Endodermal cell (in vitro differentiated cells): ENCODE data around the gene YIPF1. TPM values are rescaled to one million over a fixed set of nuclear protein-coding genes. Genes with fewer than 3 reads are reported as not detected.

Experiments
- DNase-seq: peaks from one replicate; pipeline ENCODE4 v3.0.0-alpha.2; 2017
- H3K27ac ChIP-seq: 2 replicates; pipeline ENCODE4 v1.5.1; 2013; ENCODE audit warnings: mild to moderate bottlenecking, low read depth, low read length, moderate library complexity
- H3K27me3 ChIP-seq: 2 replicates; pipeline ENCODE4 v1.6.1; 2013; ENCODE audit warnings: mild to moderate bottlenecking, low read length, moderate library complexity; ENCODE audit not compliant: insufficient read depth, control insufficient read depth, poor library complexity, severe bottlenecking
- H3K36me3 ChIP-seq: 2 replicates; pipeline ENCODE4 v1.7.0; 2013; ENCODE audit warnings: mild to moderate bottlenecking, low read length, moderate library complexity; ENCODE audit not compliant: control insufficient read depth, insufficient read depth
- H3K4me1 ChIP-seq: one replicate; pipeline ENCODE4 v1.7.0; 2013; ENCODE audit warnings: low read length; ENCODE audit not compliant: control insufficient read depth, insufficient read depth
- H3K4me3 ChIP-seq: 2 replicates; pipeline ENCODE4 v1.5.1; 2013; ENCODE audit warnings: mild to moderate bottlenecking, low read length, moderate library complexity
- H3K9ac ChIP-seq: 2 replicates; pipeline ENCODE4 v1.6.1; 2013; ENCODE audit warnings: mild to moderate bottlenecking, low read length, moderate library complexity; ENCODE audit not compliant: poor library complexity, severe bottlenecking; ENCODE audit errors: extremely low read depth
- H3K9me3 ChIP-seq: 2 replicates; pipeline ENCODE4 v1.6.1; 2013; ENCODE audit warnings: mild to moderate bottlenecking, low read length, moderate library complexity; ENCODE audit not compliant: control insufficient read depth
- H3K27ac Mint-ChIP-seq: 2 replicates; pipeline ENCODE4 v1.8.0; 2020; ENCODE audit warnings: mixed read lengths
- H3K27me3 Mint-ChIP-seq: 2 replicates; pipeline ENCODE4 v1.8.0; 2021; ENCODE audit warnings: mild to moderate bottlenecking, mixed read lengths; ENCODE audit not compliant: insufficient read depth
- H3K36me3 Mint-ChIP-seq: 2 replicates; pipeline ENCODE4 v1.8.0; 2020; ENCODE audit warnings: low read depth, mixed read lengths
- H3K4me1 Mint-ChIP-seq: 2 replicates; pipeline ENCODE4 v1.8.0; 2020; ENCODE audit warnings: mixed read lengths
- H3K4me3 Mint-ChIP-seq: 2 replicates; pipeline ENCODE4 v1.8.0; 2020; ENCODE audit warnings: mild to moderate bottlenecking, moderate library complexity, mixed read lengths
- H3K9me3 Mint-ChIP-seq: 2 replicates; pipeline ENCODE4 v1.8.0; 2020; ENCODE audit warnings: mild to moderate bottlenecking, mixed read lengths
- WGBS, 2 experiments: methylation state at CpG; one replicate each; pipeline versions ENCODE4 v1.1.5 to v1.1.7; 2013; ENCODE audit warnings: missing lambda C conversion rate in 2 of 2, mixed read lengths in 1 of 2; ENCODE audit not compliant: insufficient coverage in 1 of 2, insufficient read length in 1 of 2; 5-methylcytosine and 5-hydroxymethylcytosine counted together
- total RNA-seq, 2 donors: library from RNA; stranded (reverse); fragmentation: NEBNext Ultra II Directional in 1 of 2; extraction: Animal tissue kit (Norgen Biotek cat#: 25700) in 1 of 2; gene quantifications; 2 replicates in 1 of 2; 3 replicates in 1 of 2; pipeline ENCODE4 v1.2.1, GENCODE V29; 2021
- TF ChIP-seq, protein P1 (sequence below): fragments of 200-600 bp; sonication (generic); conservative IDR thresholded peaks from 2 replicates; pipeline ENCODE4 v1.5.0; 2021; ENCODE audit warnings: antibody characterized with exemption, mild to moderate bottlenecking

The YIPF1 gene
- total RNA-seq, 2 donors from 2014 or later, result 32.7 to 32.8 TPM

DNA sequence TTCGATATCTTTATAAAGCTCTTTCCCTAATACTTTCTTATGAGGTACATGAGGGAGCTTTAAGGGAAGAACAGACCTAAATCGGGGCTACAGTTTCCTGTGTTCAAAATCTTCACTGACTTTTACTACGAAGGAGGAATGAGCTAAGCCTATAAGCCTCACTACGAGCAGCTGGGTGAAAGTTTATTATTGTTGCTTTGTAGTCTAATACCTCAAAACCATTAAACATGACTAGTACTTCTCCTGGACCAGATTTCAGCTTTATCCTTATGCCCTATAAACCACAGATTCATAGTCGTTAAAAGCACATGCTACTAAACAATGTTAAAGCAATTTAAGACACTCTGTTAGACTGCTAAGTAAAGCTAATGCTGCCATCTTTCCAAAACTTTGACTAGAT is 81.7 kb downstream of the YIPF1 start:
- H3K36me3 Mint-ChIP-seq, result peaks cover 65% of the 10 kb centered on the region
- Histone ChIP-seq H3K9me3 (peaks cover 15% of the 10 kb centered on the region), H3K4me3 (no peak overlapping the region), H3K27ac (no peak overlapping the region), H3K4me1 (no peaks in the 10 kb centered on the region), H3K36me3 (peaks cover 79% of the 10 kb centered on the region), H3K27me3 (no peaks in the 10 kb centered on the region), H3K9ac (no peak overlapping the region)
- TF ChIP-seq, protein P1, sequence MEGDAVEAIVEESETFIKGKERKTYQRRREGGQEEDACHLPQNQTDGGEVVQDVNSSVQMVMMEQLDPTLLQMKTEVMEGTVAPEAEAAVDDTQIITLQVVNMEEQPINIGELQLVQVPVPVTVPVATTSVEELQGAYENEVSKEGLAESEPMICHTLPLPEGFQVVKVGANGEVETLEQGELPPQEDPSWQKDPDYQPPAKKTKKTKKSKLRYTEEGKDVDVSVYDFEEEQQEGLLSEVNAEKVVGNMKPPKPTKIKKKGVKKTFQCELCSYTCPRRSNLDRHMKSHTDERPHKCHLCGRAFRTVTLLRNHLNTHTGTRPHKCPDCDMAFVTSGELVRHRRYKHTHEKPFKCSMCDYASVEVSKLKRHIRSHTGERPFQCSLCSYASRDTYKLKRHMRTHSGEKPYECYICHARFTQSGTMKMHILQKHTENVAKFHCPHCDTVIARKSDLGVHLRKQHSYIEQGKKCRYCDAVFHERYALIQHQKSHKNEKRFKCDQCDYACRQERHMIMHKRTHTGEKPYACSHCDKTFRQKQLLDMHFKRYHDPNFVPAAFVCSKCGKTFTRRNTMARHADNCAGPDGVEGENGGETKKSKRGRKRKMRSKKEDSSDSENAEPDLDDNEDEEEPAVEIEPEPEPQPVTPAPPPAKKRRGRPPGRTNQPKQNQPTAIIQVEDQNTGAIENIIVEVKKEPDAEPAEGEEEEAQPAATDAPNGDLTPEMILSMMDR, result no peak
- no peak overlapping the region for H3K4me3 Mint-ChIP-seq
- DNase-seq, result no peak
- no peak overlapping the region for H3K27ac Mint-ChIP-seq
- peaks cover 13% of the 10 kb centered on the region for H3K9me3 Mint-ChIP-seq
- H3K4me1 Mint-ChIP-seq, result peaks cover 9% of the 10 kb centered on the region
- 92 to 94% methylated on average over 4 to 5 of the region's 5 CpGs for WGBS, 2 experiments
- no peaks in the 10 kb centered on the region for H3K27me3 Mint-ChIP-seq

DNA sequence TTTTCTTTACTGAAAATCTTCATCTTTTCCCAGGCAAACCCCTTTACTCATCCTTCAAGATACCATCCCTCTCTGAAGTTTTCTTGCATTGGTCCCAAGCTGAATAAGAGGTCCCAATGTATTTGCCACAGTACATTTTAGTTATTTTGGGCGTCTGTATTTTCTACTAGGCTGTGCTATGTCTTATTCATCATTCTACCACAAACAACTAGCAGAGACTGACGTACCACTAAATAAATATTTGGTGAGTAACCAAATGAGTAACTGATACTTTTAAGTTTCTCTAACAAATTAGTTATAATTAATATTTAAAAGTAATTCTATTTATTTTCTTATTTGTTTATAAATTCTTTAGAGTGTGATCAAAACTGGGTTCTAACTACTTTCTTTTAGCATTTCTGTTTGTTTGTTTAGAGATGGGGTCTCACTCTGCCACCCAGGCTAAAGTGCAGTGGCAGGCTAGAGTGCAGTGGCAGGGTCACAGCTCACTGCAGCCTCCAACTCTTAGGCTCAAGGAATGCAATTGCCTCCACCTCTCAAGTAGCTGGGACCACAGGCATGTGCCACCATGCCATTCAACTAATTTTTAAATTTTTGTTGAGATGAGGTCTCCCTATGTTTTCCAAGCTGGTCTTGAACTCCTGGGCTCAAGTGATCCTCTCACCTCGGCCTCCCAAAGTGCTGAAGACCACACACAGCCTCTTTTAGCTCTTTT is 84.6 kb downstream of the YIPF1 start:
- no peak overlapping the region for H3K27ac ChIP-seq
- H3K27me3 Mint-ChIP-seq, result no peaks in the 10 kb centered on the region
- peaks cover 64% of the 10 kb centered on the region for H3K36me3 Mint-ChIP-seq
- no peaks in the 10 kb centered on the region for H3K4me1 ChIP-seq
- H3K4me3 ChIP-seq, result no peak overlapping the region
- H3K9ac ChIP-seq, result no peak overlapping the region
- H3K27ac Mint-ChIP-seq, result no peak overlapping the region
- H3K27me3 ChIP-seq, result no peaks in the 10 kb centered on the region
- H3K36me3 ChIP-seq, result peaks cover 77% of the 10 kb centered on the region
- H3K4me3 Mint-ChIP-seq, result no peak overlapping the region
- no peaks in the 10 kb centered on the region for H3K9me3 ChIP-seq
- 89 to 93% methylated on average over 1 to 2 of the region's 3 CpGs for WGBS, 2 experiments
- TF ChIP-seq, protein P1, result no peak
- H3K4me1 Mint-ChIP-seq, result no peaks in the 10 kb centered on the region
- DNase-seq, result no peak
- no peaks in the 10 kb centered on the region for H3K9me3 Mint-ChIP-seq

DNA sequence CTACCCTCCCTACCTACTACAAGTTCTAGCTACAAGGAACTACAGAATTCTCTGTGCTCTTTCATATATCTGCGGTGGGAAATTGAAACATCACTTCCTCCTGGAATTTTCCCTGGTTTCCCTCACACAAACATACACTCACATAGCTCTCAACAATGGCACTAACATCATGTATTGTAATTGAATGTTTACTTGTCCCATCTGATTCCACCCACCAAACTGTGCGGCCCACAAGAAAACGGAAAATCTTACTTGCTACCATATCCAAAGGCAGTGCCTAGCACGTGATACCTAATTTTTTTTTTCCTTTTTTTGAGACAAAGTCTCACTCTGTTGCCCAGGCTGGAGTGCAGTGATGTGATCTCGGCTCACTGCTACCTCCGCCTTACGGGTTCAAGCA is 85.4 kb downstream of the YIPF1 start:
- TF ChIP-seq, protein P1, result no peak

More for the DNA sequence above, 85.4 kb downstream of the YIPF1 start:
- no peaks in the 10 kb centered on the region for H3K27me3 ChIP-seq
- no peak overlapping the region for H3K27ac Mint-ChIP-seq
- no peak for DNase-seq
- no peaks in the 10 kb centered on the region for H3K4me1 ChIP-seq
- no peak overlapping the region for H3K4me3 Mint-ChIP-seq
- no peak overlapping the region for H3K4me3 ChIP-seq
- WGBS, 2 experiments, result 92 to 98% methylated on average over 7 of the region's 7 CpGs
- H3K9me3 Mint-ChIP-seq, result no peaks in the 10 kb centered on the region
- peaks cover 80% of the 10 kb centered on the region for H3K36me3 ChIP-seq
- H3K4me1 Mint-ChIP-seq, result no peaks in the 10 kb centered on the region
- H3K27me3 Mint-ChIP-seq, result no peaks in the 10 kb centered on the region
- H3K27ac ChIP-seq, result no peak overlapping the region
- no peak overlapping the region for H3K9ac ChIP-seq
- H3K9me3 ChIP-seq, result no peaks in the 10 kb centered on the region
- H3K36me3 Mint-ChIP-seq, result peaks cover 69% of the 10 kb centered on the region

Other genes starting within 250 kb of the YIPF1 start
- gene GLIS1, start 150.6 kb downstream of the YIPF1 start, total RNA-seq, result 1 to 10 TPM; 2.1 to 3.9 TPM
- 10 to 100 TPM; 32.4 to 38.7 TPM for gene NDC1, start 51.5 kb downstream of the YIPF1 start, total RNA-seq
- not detected for gene DIO1, start 4.4 kb upstream of the YIPF1 start, total RNA-seq
- gene IFT25, start 55.9 kb upstream of the YIPF1 start, total RNA-seq, result 10 to 100 TPM; 34.8 to 56.7 TPM
- gene LRRC42, start 56.6 kb upstream of the YIPF1 start, total RNA-seq, result 10 to 100 TPM; 46.0 to 55.1 TPM
- gene LDLRAD1, start 128.4 kb upstream of the YIPF1 start, total RNA-seq, result not detected
- 100 to 1,000 TPM in 1 of 2 donors, 10 to 100 TPM in 1; 99.6 to 112 TPM for gene TMEM59, start 163.4 kb upstream of the YIPF1 start, total RNA-seq
- gene TCEANC2, start 163.8 kb upstream of the YIPF1 start, total RNA-seq, result 1 to 10 TPM; 5.9 to 6.6 TPM